SK-MEL-5 (cell line): ENCODE data around the gene C10orf90. TPM values are rescaled to one million over a fixed set of nuclear protein-coding genes. Genes with fewer than 3 reads are reported as not detected.

ENCODE experiments used
- DNase-seq: peaks from one replicate; pipeline ENCODE4 v3.0.0-alpha.2; 2016; ENCODE audit warnings: low read depth, low spot score
- in situ Hi-C: cut with HindIII; loops from 2 replicates; pipeline ENCODE4 v1.10.0; 2016; ENCODE audit warnings: low sequenced_read_pairs, high pct_unique_total_duplicates, low pct_unique_long_range_greater_than_20kb
- total RNA-seq: library from RNA; depleted of rRNA; stranded (reverse); fragments of >200 nt; shearing (Covaris generic); gene quantifications from 2 replicates; pipeline ENCODE4 v1.2.3, GENCODE V29; 2014

C10orf90 gene
- total RNA-seq, 1 experiment from 2014 or later, result 78.1 TPM

DNA sequence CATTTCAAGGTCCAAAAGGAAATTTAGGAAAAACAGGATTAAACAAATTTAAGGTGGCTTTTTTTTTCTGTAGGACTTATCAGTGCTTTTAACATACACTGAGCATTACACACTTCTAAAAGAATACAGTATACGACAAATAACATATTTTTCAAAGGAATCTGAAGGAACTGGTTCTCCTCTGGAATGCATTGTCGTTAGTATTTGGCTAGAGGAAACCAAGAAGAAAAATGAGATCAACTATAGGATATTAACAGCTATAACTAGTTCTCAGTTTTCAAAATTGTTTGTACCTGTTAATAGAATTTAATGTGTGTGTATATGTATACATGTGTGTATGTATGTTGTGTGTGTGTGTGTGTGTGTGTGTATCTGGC lies 232.1 kb downstream of the C10orf90 start:
- DNase-seq, result no peak
- in situ Hi-C loops, result no loop called here

DNA sequence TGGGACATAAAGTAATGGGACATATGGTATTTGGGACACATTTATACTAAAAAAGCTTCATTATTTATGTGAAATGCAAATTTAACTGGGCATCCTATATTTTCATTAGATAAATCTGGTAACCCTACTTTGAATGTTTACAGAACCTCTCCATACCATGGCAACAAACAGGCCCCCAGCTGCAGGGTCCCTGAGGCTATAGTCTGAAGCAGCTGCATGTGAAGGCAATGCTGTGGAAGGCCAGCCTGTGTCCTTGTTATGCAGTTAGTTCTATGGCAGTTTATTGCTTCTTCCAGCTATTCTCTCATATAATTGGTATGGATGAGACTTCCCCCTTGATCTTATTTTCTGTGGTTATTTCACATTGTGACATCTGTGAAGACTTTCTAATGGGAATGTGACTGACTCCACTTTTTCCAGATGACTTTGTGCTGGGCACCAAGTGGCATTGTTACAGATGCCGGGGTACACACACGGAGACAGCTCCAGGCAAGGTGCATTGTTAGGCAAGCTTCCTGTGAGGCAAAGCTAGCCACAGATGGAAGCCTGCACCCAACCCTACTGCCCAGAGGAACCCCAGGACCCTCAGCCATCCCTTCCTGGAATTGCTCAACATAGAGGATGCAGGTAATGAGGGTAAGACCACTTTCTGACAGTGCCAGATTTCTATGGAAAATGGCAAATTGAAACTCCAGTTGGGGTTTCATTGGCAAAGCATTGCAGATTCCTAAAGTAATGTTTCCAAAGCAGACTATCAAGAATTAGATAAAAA lies 232.7 kb downstream of the C10orf90 start:
- in situ Hi-C loops, result no loop called here
- no peak for DNase-seq

DNA sequence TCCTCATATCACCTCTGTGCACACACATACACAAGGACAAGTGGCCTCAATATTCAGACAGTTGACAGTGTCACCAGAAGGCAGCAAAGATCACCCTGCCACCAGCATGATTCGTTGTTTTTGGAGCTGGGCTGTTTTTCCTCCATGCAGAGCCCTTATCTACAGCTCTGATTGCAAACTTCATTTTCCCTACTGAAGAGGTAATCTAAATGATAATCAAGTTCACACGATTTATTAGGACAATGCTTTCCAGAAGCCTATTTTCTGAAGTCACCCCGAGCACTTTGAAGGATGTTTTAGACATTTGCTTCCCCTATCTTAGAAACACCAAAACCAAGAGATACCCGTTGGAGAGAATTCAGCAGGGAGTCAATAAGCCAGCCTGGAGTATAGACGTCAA lies 236.3 kb downstream of the C10orf90 start:
- in situ Hi-C loops, result no loop called here
- no peak for DNase-seq

DNA sequence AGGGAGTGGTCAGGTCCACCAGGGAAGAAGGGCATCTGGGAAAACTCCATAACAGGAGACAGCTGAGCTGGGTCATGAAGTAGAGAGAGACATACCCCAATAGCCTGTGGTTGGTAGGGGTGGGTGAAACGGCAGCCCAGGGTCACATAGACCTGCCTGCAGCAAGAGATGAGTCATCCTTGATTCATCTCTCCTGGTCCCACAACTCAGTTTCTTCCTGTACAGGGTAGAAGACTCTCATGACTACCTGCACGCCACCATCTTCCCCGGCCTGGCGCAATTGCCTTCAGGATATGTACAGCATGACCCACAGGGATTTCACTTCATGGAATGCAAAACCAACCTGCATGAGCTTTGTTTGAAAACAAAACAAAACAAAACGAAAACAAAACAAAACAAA lies 237.1 kb downstream of the C10orf90 start:
- DNase-seq, result no peak
- in situ Hi-C loops, result no loop called here

DNA sequence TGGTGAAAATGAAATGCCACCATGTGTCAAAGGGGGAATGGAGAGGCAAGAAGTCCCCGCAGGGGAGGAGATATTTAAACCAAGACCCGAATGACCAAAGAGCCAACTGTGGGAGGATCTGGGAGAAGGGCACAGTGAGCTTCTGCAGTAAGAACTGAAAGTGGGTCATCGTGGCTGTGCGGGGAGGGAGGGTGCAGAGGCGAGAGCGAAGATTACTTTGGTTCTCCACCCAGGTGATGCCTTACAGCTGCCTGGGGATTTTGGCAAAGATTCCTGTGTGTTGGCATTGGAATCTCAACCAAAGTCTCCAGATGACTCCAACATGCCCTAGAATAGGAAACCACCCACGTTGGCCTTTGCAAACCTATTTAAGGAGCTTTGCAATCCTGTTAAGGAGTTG lies 238.0 kb downstream of the C10orf90 start:
- no peak for DNase-seq
- in situ Hi-C loops, result no loop called here

DNA sequence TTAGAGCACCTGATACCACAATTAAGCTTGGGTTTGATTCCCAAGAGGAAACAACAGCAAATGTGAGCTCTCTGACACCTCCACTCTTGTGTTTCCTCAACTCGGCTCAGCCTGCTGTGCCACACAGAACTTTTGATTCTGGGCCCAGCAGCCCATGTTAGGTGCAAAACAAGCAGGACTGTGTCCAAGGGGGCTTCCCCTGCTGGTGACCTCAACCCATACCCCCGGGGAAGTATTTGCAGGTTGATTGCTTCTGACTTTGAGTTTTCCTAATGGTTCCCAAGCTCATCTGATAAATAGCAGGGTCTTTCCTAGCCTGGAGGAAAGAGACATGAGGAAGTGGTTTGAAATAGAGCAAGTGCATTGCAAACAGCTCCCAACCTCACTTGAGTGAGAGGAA lies 238.7 kb downstream of the C10orf90 start:
- in situ Hi-C loops, result no loop called here
- DNase-seq, result no peak

DNA sequence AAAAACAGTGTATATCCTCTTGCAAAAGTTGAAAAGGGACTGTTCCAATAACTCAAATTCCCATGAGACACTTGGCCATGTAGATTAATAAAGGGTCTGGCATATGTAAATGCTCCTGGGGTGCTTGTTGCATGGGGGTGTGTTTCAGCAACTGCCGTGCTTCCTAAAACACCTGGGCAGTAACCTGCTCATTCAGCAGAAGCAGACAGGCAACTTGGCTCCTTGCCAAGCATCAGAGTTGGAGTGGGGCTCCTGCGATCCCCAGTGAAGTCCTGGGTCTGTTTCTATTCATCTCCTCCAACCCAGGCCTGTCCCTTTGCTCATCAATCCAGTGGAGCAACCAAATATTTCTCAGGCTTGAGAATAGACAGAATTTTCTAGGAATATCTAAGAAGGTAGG lies 240.0 kb downstream of the C10orf90 start:
- in situ Hi-C loops, result no loop called here
- no peak for DNase-seq

DNA sequence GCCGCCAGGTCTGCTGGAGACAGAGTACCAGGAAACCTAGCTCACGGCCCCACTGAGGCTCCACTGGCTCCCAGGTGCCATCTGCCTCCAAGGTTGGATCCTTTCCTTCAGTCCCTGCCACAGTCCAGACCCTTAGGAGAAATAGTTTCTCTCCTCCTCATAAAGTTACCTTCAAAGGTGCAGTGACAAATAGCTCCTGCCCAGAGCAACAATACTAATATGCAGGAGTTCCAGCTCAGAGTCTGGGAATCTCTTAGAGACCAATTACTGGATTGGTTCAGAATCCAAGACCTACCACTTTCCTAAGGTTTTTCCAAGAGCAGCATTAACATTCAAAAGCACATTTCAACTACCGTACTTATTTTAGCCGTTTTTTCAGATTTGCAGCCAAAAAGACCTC lies 241.2 kb downstream of the C10orf90 start:
- no peak for DNase-seq
- in situ Hi-C loops, result no loop called here

DNA sequence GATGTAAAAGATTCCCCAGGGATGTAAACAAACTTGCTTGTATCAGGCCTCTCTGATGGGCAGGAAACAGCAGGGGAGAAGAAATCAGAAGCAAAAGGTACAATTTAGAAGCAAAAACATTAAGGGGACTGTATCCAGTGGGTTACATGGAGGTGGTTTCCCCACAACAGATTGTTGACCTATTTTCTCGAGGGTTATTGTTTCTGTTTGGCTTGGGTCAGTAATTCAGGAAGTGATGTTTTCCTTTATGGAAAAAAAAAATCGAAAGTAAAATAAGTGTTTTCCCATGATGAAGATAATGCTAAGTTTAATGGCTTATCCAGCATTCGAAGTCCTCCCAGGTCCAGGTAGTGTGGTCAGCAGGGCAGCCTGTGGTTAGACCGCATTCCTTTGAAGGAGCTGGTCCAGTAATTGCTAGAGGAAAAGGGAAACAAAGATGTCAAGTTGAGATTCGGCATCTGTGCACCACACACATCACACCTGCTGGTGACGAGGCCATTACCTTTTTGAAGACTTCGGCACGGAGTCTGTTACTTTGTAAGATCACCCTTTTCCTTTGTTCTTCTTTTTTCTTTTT lies 244.9 kb downstream of the C10orf90 start:
- in situ Hi-C loops, result no loop called here
- DNase-seq, result no peak

DNA sequence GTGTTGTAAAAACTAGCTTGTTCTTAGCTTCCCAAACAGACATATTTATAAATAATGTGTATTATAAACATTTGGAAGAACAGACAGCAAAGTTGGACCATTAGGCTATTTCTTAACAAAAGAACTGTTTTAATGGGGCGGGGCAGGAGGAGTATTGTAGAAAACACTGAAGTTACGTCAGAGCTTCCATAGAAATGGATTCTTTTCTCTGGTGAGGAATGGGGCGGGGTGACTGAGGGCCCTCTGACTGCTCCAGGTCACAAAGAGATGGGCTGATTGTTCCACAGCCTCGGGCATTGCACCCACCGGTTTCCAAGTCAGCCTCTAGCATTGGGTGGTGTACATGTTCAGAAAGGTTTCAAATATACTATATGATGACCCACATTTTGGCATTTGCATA lies 245.5 kb downstream of the C10orf90 start:
- no peak for DNase-seq
- in situ Hi-C loops, result no loop called here

DNA sequence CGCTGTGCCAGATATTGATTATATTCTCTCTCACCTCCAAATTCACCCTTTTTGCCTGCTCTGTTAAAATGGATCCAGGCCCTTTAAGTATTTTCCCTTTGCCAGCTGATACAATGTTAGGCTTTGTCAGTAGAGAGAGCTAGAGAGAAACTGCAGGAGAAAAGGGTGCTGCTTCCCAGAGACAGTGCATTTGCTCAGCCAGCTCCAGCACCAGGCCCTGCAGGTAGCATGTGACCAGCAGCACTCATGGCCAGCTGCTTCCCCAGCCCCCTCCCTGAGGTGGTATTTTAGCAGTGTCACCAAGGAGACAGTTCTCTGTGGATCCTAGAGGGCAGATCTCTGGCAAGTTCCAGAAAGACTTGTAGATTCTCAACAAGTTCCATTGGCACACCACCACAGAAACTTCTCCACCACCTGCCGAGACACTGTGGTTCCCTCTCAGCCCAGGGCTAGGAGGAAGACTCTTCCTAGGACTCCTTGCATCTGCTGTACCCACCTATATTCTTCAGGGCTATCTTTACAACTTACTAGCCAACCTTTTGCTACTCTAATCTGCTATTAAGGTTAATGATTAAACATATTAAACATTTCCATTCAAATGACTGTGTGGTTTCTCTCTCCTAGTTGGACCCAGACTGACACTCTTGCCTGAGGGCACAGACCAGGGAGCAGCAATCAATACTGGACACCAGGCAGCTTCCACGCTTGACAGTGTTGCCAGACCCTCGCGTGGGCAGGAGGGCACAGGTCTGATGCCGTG lies 246.6 kb downstream of the C10orf90 start:
- peak; percentile 44 for DNase-seq
- in situ Hi-C loops, result no loop called here

DNA sequence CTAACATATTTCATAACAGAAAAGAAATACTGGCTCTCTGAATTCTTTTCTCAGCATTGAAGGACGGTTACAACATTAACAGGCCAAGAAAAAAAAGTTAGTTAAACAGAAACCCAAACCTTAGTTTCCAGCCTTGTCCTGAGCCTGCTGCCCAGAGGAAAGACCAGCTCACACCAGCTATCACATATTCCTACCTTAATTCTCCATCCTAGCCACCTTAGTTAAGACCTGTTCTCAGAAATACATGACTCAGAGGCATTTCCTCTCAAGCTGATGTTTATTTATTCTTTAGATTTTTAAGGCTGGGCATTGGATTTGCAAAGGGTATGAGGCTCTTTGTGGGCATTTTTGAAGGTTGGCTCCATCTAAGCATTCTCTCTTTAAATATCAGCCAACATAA lies 247.9 kb downstream of the C10orf90 start:
- DNase-seq, result no peak

DNA sequence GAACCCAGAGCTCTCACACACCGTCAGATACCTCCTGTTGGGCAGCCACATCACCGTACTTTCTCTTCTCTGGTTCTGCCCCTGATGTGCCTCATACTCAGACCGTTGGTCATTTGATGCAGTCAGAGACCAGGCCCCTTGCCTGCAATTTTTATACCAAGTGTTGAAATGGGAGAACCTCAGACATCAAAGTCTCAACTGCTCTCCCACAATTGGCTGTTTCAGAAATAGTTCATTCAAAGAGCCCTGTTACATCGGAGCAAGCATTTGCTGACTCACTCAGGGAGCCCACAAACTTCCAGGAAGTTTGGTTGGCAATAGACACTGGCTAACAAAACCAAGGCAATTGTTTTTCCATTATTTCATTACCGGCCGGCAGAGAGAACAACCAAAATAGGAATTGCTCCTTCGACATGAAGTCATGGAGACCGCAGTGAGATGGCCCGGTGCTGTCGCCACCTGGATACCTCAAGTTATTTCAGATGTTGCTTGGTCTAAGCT lies 248.7 kb downstream of the C10orf90 start:
- in situ Hi-C loops, result no loop called here
- DNase-seq, result no peak

More for the DNA sequence above, 247.9 kb downstream of the C10orf90 start:
- in situ Hi-C loops, result no loop called here

DNA sequence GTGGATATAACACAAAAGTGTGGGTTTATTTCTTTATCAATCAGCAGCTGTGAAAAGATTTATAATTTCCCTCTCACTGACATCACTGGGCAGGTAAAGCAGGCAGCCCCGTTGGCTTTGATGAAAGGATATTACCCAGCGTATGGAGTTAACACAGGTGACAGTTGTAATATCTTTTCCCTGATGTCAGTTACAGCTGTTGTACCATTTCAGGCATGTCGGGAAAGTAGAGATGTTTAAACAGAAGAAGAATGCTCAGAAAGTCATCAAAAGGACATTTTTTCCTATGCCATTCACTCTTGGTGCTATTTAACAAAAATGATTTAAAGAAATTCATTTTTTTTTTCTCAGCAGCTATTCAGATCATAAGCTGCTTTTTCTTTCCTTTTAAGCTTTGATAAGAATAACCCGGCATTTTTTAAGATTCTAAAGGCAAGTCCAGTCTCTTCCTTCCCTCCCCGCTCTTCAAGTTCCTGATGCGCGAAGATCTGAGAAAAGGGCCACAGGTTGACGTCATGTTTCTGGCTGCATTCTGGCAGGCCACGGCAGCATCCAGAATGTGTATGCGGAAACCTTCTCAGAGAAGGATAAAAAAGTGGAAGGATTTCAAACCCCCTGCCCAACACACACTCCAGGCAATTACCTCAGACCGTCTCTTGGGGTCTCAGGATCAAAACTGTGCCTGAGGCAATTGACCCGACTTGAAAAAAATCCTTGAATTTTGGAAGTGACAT lies 249.8 kb downstream of the C10orf90 start:
- no peak for DNase-seq
- in situ Hi-C loops, result no loop called here

DNA sequence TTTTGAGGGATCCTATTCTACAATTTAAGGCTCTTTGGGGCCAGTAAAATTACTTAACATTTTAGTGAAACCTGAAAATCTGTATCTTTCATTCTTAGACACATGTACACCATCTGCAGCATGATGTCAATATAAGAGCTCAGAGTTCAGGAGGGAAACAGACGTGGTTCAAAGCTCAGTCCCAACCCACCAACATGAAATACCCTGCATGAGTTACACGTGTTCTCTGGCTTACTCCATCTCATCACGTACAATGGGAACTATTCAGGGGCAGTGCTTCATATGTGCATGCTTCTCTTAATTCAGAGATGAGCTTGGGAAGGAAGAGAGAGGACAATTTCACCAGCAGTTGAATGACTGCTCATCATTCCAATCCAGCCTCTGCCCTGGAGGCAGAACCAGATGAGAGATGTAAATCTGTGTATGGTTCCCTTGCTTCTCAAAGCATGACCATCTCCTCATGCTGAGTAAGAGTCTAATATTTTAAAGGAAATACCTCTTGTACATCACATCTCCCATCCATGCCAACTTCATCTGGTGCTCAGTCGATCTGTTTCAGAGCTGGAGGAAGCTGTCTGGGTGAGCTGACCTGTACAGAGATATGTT lies 253.2 kb downstream of the C10orf90 start:
- in situ Hi-C loops, result no loop called here
- DNase-seq, result no peak

DNA sequence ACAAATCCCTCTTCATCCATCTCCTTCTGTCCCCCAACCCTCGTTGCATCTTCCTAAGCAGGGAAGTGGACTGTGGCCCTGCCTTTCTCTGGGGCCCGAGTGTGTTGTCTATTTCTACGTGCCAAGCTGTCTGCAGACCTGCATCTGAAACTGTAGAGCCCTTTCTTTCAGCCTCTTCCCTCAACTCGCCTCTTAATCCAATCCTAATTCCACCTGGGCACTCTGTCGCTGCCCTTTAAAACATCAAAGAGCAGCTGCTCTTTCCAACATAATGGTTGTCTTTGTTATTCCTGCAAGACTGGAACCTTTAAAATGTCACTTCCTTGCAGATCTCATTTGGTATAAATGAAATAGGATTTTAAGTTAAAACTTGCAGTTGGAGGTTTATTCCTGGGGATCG lies 260.7 kb downstream of the C10orf90 start:
- in situ Hi-C loops, result no loop called here
- no peak for DNase-seq

DNA sequence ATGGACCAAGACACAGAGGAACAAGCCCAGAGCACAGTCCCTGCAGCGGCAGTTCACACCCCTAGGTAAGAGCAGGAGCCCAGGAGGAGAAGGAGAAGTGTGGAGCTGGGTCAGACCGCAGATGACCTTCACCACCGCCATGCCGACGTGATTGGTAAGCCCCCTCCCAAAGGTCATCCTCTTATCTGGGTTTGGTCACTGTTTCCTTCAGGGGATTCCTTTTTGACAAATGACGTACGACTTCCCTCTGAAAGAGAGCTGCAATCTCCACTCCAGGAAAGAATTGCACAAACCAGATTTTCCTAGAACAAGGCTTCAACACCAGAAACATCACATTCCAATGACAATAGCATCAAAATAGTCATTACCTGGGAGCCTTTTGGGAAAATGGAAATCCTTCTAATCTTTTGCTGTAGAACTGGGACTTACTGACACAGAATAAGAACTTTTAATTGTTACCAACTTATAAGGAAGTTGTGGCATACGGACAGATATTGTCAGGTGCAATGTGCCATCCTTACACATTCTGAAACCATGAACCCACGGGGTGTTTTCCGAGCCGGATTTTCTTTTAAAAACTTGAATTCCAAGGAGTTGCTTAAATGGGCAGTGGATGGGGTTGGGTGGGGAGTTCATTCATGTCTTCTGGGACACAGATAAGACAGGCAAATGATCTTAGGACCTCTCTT lies 261.4 kb downstream of the C10orf90 start:
- DNase-seq, result no peak
- in situ Hi-C loops, result no loop called here
